A673 (cell line): Measurements from ENCODE around the gene MGMT. TPM values are rescaled to one million over a fixed set of nuclear protein-coding genes. Genes with fewer than 3 reads are reported as not detected.

ENCODE experiments used
- BruUV-seq: library from RNA; stranded (reverse); fragments of 400-500 nt; replicated peaks from 2 replicates; lab custom pipeline; 2021; lab: Mats Ljungman, UMichigan
- CTCF ChIA-PET: fragments of 300-600 bp; sonication (Branson Sonifier 250); formaldehyde crosslinking; loops from one replicate; lab custom pipeline; 2022; ENCODE audit warnings: antibody characterized with exemption; lab: Charles Lee
- POLR2A ChIA-PET: fragments of 300-600 bp; sonication (Branson Sonifier 250); formaldehyde crosslinking; loops from one replicate; lab custom pipeline; 2022; ENCODE audit warnings: antibody characterized with exemption; ENCODE audit not compliant: low non-redundant PET; lab: Charles Lee
- DNase-seq: peaks from one replicate; pipeline ENCODE4 v3.0.0-alpha.2; 2015; ENCODE audit warnings: low spot score
- H3K27ac ChIP-seq: fragments of 200-600 bp; sonication (generic); 2 replicates; pipeline ENCODE4 v1.5.1; 2016; ENCODE audit warnings: mixed run types, low read depth, mild to moderate bottlenecking, mixed read lengths, antibody characterized with exemption, low read length; ENCODE audit not compliant: poor library complexity, severe bottlenecking
- H3K27me3 ChIP-seq: fragments of 200-600 bp; sonication (generic); replicated peaks from 2 replicates; pipeline ENCODE4 v1.6.1; 2017; ENCODE audit warnings: mixed run types, low read depth, mild to moderate bottlenecking, mixed read lengths, antibody characterized with exemption, low read length; ENCODE audit not compliant: insufficient read depth, poor library complexity
- H3K36me3 ChIP-seq: fragments of 200-600 bp; sonication (generic); 2 replicates; pipeline ENCODE4 v1.6.1; 2016; ENCODE audit warnings: mixed run types, mild to moderate bottlenecking, mixed read lengths, antibody characterized with exemption, low read length; ENCODE audit not compliant: insufficient read depth, poor library complexity, severe bottlenecking
- H3K4me1 ChIP-seq: fragments of 200-600 bp; sonication (generic); 2 replicates; pipeline ENCODE4 v1.6.1; 2017; ENCODE audit warnings: mixed run types, mild to moderate bottlenecking, mixed read lengths, antibody characterized with exemption, low read length; ENCODE audit not compliant: insufficient read depth, poor library complexity, severe bottlenecking
- H3K4me3 ChIP-seq: fragments of 200-600 bp; sonication (generic); 2 replicates; pipeline ENCODE4 v1.5.1; 2016; ENCODE audit warnings: low read depth, mixed run types, mild to moderate bottlenecking, mixed read lengths, low read length; ENCODE audit not compliant: poor library complexity, severe bottlenecking
- H3K9me3 ChIP-seq: fragments of 200-600 bp; sonication (generic); 2 replicates; pipeline ENCODE4 v1.6.1; 2016; ENCODE audit warnings: mixed run types, low read depth, mild to moderate bottlenecking, mixed read lengths, antibody characterized with exemption, low read length; ENCODE audit not compliant: poor library complexity, severe bottlenecking
- EZH2 ChIP-seq: fragments of 200-600 bp; sonication (generic); IDR thresholded peaks from 2 replicates; pipeline ENCODE4 v1.6.1; 2017; ENCODE audit warnings: borderline replicate concordance, low read depth, mild to moderate bottlenecking, mixed read lengths, antibody characterized with exemption, low read length; ENCODE audit not compliant: poor library complexity, severe bottlenecking
- intact Hi-C: fragments of 100-400 bp; cut with micrococcal nuclease; formaldehyde crosslinking; loops from one replicate; pipeline ENCODE4 v1.10.0; 2022; ENCODE audit not compliant: unreplicated experiment
- total RNA-seq: library from RNA; stranded (reverse); gene quantifications from 2 replicates; pipeline ENCODE4 v1.2.3, GENCODE V29; 2021
- TF ChIP-seq, protein P1 (sequence below): fragments of 300-800, 200-600 bp; sonication (generic); conservative IDR thresholded peaks from 2 replicates; pipeline ENCODE4 v1.5.1; 2017; ENCODE audit warnings: low read depth, mild to moderate bottlenecking, antibody characterized with exemption, low read length, moderate library complexity, mixed read lengths

The MGMT gene
- total RNA-seq, 1 experiment from 2014 or later = 19.5 TPM

DNA sequence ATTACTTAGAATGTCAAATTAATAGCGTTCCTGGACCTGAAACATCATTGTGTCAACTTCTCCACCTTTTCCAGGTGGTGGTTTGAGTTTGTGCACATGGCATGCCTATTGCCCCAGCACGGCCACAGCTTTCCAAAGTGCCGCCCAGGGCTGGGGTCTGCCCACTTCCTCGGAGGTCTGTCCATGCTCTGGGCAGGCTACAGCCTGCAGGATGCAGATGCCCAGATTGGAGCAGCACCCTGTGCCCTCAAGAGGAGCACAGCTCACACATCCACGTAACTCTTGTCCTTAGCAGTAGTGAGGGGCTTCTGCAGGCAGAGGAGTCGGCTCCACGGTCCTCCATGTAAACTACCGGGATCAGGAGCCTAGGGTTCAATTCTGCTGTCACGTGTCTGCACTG, 258.4 kb downstream of the MGMT start:
- Histone ChIP-seq H3K9me3 (peaks cover 16% of the 10 kb centered on the region), H3K4me1 (no peaks in the 10 kb centered on the region), H3K4me3 (no peak overlapping the region), H3K36me3 (peaks cover 2% of the 10 kb centered on the region), H3K27me3 (no peaks in the 10 kb centered on the region), H3K27ac (no peak overlapping the region)
- CTCF ChIA-PET = no interaction called here
- POLR2A ChIA-PET = no interaction called here
- BruUV-seq = no TSS peak
- intact Hi-C loops = no loop called here
- TF ChIP-seq, protein P1, sequence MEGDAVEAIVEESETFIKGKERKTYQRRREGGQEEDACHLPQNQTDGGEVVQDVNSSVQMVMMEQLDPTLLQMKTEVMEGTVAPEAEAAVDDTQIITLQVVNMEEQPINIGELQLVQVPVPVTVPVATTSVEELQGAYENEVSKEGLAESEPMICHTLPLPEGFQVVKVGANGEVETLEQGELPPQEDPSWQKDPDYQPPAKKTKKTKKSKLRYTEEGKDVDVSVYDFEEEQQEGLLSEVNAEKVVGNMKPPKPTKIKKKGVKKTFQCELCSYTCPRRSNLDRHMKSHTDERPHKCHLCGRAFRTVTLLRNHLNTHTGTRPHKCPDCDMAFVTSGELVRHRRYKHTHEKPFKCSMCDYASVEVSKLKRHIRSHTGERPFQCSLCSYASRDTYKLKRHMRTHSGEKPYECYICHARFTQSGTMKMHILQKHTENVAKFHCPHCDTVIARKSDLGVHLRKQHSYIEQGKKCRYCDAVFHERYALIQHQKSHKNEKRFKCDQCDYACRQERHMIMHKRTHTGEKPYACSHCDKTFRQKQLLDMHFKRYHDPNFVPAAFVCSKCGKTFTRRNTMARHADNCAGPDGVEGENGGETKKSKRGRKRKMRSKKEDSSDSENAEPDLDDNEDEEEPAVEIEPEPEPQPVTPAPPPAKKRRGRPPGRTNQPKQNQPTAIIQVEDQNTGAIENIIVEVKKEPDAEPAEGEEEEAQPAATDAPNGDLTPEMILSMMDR = no peak
- TF ChIP-seq EZH2 = no peak
- DNase-seq = no peak

DNA sequence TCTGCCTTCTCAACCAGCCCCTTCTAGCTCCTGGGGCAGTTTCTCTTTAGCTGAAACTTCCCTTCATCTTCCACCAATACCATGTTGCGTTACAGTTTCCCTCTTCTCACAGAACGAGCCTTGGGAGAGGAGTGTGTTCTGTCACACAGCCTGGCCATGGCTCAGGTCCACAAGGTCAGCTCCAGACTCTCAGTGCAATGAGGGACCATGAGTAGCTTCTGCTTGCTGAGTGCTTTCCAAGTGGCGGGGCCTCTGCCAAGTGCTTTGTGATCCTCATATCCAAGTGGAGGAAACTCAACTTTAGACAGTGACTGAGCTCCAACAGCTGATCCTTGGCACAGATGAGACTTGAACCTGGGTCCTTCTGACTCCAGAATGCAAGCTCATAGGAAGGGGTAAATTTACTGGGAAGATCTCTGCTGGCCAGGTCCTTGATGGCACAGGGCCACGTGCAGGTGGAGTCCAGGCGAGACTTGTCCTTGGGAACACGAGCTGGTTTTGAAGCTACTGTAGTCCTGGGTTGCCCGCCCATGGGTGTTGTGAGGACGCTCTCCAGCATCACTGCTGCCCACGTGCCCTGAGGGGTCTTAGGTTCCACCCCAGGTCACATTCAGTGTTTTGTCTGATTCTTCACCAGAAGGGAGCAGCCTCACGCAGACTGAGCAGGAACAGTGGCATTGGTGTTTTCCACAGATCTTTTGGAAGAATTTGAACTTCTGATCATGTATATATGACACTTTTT, 259.0 kb downstream of the MGMT start:
- Histone ChIP-seq H3K9me3 (peaks cover 16% of the 10 kb centered on the region), H3K4me1 (no peaks in the 10 kb centered on the region), H3K4me3 (no peak overlapping the region), H3K27ac (no peak overlapping the region), H3K27me3 (no peaks in the 10 kb centered on the region), H3K36me3 (peaks cover 2% of the 10 kb centered on the region)
- CTCF ChIA-PET = no interaction called here
- no TSS peak for BruUV-seq
- TF ChIP-seq, protein P1 = no peak
- TF ChIP-seq EZH2 = no peak
- POLR2A ChIA-PET = no interaction called here
- intact Hi-C loops = no loop called here
- DNase-seq = no peak

DNA sequence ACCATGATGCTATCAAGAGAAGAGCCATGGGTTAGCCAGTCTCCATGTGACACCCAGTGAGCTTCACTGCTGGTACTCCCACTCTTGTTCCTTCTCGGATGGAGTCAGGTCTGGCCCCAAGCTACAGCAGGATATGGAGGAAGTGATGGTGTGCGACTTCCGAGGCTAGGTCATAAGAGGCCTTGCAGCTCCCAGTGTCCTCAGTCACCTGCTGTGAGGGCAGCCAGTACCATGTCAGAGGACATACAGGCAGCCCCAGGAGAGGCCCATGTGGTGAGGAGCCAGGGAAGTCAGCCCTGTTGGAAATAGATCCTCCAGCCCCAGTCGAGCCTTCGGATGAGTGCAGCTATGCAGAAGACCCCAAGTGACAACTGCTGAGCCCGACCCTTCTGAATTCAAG, 260.0 kb downstream of the MGMT start:
- POLR2A ChIA-PET = no interaction called here
- Histone ChIP-seq H3K4me3 (no peak overlapping the region), H3K9me3 (peaks cover 11% of the 10 kb centered on the region), H3K4me1 (no peaks in the 10 kb centered on the region), H3K27me3 (no peaks in the 10 kb centered on the region), H3K36me3 (no peaks in the 10 kb centered on the region), H3K27ac (no peak overlapping the region)
- DNase-seq = no peak
- TF ChIP-seq, protein P1 = no peak
- no peak for TF ChIP-seq EZH2
- BruUV-seq = no TSS peak
- intact Hi-C loops = no loop called here
- CTCF ChIA-PET = no interaction called here
